B cell (primary cell): ENCODE results near the gene ADPRS.

Experiments used
- EZH2 ChIP-seq: IDR thresholded peaks from 2 replicates; pipeline ENCODE4 v1.6.1; 2012; ENCODE audit warnings: borderline replicate concordance, low read depth, mild to moderate bottlenecking, moderate library complexity, low read length; ENCODE audit not compliant: insufficient read depth, poor library complexity, severe bottlenecking
- TF ChIP-seq, protein P1 (sequence below): fragments of 200-600 bp; IDR thresholded peaks from one replicate; pipeline ENCODE4 v1.8.0; 2022; ENCODE audit warnings: antibody characterized with exemption, mild to moderate bottlenecking

DNA sequence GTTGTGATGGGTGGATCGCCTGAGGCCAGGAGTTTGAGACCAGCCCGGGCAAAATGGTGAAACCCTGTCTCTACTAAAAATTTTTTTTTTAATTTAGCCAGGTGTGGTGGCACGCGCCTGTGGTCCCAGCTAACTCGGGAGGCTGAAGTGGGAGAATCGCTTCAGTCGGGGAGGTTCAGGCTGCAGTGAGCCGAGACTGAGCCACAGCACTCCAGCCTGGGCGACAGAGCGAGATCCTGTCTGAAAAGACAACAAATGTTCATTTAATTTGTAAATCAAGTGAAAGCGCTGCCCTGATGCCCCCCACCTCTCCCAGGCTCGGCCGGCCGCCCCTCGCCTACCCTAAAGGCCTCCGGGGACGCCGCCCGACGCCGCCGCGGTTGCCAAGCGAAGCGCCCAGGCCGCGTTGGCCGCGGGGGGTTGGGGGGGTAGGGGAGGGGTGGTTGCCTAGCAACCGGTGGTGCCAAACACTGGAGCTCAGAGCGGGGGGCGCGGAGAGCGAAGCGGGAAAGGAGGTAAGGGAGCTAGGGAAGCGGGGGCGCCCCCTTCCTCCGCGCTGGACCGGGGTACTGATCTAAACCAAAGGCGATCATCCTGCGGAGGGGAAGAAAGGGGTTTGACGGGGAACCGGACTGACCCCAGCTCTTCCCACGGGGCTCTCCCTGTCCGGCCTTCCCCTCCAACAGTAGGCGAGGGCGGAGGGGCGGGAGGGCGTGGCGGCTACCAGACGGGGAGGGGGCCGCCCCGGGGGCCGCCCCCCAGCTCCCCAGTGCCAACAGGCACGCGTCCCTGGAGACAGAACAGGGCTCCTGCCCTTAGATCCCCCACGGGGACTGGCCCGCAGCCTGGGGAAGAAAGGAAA, 4.8 kb upstream of the ADPRS start, which contains the start of gene TEKT2:
- no peak for TF ChIP-seq EZH2
- TF ChIP-seq, protein P1, sequence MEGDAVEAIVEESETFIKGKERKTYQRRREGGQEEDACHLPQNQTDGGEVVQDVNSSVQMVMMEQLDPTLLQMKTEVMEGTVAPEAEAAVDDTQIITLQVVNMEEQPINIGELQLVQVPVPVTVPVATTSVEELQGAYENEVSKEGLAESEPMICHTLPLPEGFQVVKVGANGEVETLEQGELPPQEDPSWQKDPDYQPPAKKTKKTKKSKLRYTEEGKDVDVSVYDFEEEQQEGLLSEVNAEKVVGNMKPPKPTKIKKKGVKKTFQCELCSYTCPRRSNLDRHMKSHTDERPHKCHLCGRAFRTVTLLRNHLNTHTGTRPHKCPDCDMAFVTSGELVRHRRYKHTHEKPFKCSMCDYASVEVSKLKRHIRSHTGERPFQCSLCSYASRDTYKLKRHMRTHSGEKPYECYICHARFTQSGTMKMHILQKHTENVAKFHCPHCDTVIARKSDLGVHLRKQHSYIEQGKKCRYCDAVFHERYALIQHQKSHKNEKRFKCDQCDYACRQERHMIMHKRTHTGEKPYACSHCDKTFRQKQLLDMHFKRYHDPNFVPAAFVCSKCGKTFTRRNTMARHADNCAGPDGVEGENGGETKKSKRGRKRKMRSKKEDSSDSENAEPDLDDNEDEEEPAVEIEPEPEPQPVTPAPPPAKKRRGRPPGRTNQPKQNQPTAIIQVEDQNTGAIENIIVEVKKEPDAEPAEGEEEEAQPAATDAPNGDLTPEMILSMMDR: no peak
